Measurements from ENCODE around the gene AMMECR1.

GRCh38 chrX:110170029-110170428 lies 147.9 kb downstream of the AMMECR1 start:
- TF ChIP-seq, protein P1, sequence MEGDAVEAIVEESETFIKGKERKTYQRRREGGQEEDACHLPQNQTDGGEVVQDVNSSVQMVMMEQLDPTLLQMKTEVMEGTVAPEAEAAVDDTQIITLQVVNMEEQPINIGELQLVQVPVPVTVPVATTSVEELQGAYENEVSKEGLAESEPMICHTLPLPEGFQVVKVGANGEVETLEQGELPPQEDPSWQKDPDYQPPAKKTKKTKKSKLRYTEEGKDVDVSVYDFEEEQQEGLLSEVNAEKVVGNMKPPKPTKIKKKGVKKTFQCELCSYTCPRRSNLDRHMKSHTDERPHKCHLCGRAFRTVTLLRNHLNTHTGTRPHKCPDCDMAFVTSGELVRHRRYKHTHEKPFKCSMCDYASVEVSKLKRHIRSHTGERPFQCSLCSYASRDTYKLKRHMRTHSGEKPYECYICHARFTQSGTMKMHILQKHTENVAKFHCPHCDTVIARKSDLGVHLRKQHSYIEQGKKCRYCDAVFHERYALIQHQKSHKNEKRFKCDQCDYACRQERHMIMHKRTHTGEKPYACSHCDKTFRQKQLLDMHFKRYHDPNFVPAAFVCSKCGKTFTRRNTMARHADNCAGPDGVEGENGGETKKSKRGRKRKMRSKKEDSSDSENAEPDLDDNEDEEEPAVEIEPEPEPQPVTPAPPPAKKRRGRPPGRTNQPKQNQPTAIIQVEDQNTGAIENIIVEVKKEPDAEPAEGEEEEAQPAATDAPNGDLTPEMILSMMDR (IDR thresholded peaks at IDR 0.05) = no peak
- no peak for TF ChIP-seq ZFX (IDR thresholded peaks at IDR 0.05; ENCODE audit: borderline replicate concordance)
